ENCODE data around the gene CAB39L.

The CAB39L gene

DNA sequence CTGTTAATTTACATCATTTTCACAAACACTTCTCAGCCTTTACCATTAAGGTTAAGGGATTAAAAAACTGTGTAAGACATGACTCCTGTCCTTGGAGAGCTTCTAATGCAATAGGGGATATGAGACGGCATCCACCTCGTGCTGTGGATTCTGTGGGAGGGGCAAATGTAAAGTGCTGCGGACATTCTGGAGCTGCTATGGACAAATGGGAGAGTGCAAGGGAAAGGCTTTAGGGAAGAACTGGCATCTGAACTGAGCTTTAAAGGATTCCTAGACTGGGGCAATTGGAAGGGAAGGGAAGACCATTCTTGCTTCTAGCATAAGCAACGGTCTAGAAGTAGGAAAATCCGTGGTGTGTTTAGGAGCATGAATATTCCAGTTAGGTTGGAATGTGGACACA is 164.8 kb downstream of the CAB39L start:
- DNase-seq (ENCODE audit: low read depth), result no peak

DNA sequence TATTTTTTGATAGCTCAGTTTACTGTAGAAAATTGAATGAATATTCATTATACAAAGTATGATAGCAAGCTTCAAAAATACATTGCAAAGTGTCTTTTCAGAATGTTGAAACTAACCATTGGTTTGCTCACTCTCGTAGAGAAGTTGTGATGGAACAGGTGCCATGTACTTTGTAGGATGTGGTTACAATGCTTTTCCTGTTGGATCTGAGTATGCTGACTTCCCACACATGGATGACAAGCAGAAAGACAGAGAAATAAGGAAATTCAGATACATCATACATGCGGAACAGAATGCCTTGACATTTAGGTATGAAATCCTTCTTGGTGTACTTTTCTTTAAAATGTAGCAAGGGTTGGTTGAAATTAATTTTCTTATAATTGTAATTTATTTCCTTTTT is 165.7 kb downstream of the CAB39L start:
- no peak for DNase-seq (ENCODE audit: low read depth)

DNA sequence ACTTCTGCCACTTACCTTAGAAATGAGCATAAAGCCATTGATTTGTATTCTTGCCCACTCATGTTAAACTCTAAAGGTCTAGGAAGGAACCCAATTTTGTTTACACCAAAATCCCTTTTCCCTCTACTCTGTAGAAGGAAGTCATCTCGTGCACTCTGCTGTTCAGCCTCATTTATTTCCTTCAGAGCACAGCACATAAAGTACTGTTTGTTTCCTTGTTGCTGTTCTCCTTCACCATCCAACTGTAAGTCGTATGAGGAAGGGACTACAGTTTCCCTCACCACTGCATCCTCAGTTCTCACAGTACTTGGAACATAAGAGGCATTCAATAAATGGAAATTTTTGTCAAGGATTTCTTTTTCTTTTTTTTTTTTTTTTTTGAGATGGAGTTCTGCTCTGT is 171.6 kb downstream of the CAB39L start:
- DNase-seq (ENCODE audit: low read depth), result no peak

GRCh38 chr13:49271264-49271663 is 172.6 kb downstream of the CAB39L start:
- DNase-seq (ENCODE audit: low read depth), result no peak

- peak; percentile 83 for DNase-seq (ENCODE audit: low read depth)
Measured at GRCh38 chr13:49265822-49266221, 178.0 kb downstream of the CAB39L start.

DNA sequence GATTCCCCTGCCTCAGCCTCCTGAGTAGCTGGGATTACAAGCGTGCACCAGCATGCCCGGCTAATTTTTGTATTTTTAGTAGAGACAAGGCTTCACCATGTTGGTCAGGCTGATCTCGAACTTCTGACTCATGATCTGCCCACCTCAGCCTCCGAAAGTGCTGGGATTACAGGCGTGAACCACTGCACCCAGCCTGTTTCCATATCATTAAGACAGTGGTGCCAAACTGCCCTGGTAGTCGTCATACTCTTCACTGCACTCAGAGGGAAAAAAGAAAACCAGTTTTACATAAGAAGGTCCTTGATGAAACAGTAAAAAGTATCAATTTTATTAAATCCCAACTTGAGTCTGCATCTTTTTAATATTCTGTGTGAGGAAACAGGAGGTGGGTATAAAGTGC is 181.2 kb downstream of the CAB39L start:
- DNase-seq (ENCODE audit: low read depth), result no peak

DNA sequence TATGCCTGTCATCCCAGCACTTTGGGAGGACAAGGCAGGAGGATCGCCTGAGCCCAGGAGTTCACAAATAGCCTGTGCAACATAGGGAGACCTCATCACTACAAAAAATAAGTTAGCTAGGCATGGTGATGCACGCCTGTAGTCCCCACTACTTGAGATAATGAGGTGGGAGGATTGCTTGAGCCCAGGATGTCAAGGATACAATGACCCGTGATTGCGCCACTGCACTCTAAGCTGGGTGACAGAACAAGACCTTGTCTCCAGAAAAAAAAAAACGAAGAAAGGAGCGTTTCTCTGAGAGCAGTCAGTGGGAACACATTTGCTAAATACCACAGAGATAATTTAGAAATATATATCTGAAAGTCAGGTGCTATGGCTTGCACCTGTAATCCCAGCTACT is 184.3 kb downstream of the CAB39L start:
- no peak for DNase-seq (ENCODE audit: low read depth)

Measured in iris pigment epithelial cell (primary cell).